Lower leg skin (tissue), 4 donors: ENCODE data around the gene PFDN1. TPM values are rescaled to one million over a fixed set of nuclear protein-coding genes. Genes with fewer than 3 reads are reported as not detected.

Source experiments
- DNase-seq, 2 donors: peaks; one replicate each; pipeline ENCODE4 v3.0.0-alpha.2; 2019; ENCODE audit warnings: low spot score in 2 of 2
- H3K4me3 ChIP-seq: fragments of 200-600 bp; sonication (generic); 2 replicates; pipeline ENCODE4 v1.5.1; 2017; ENCODE audit warnings: mild to moderate bottlenecking, low read depth; ENCODE audit not compliant: poor library complexity, severe bottlenecking
- POLR2A ChIP-seq, 2 donors: fragments of 450-650 bp; IDR thresholded peaks; one replicate each; pipeline ENCODE4 v1.6.1; 2016 to 2017; ENCODE audit warnings: antibody characterized with exemption in 2 of 2, mild to moderate bottlenecking in 1 of 2, moderate library complexity in 1 of 2
- WGBS, 2 donors: methylation state at CpG; one replicate each; pipeline ENCODE4 v1.1.5; 2018; 5-methylcytosine and 5-hydroxymethylcytosine counted together
- intact Hi-C: fragments of 100-400 bp; cut with DNase I; formaldehyde crosslinking; loops from one replicate; pipeline ENCODE4 v1.15.0; 2023; ENCODE audit warnings: low total_unique reads
- total RNA-seq, 4 donors: library from RNA; depleted of rRNA; stranded (reverse); fragments of >200 nt; gene quantifications; one replicate each; pipeline ENCODE4 v1.1.0, GENCODE V29; 2016
- TF ChIP-seq, protein P1 (sequence below), 3 donors: fragments of 450-650 bp; IDR thresholded peaks; one replicate each; pipeline ENCODE4 v1.5.1; 2016; ENCODE audit warnings: antibody characterized with exemption in 3 of 3, mild to moderate bottlenecking in 3 of 3, moderate library complexity in 2 of 3

The PFDN1 gene
- total RNA-seq, 4 donors from 2014 or later, result 43.3 to 78.6 (median 59.7) TPM

DNA sequence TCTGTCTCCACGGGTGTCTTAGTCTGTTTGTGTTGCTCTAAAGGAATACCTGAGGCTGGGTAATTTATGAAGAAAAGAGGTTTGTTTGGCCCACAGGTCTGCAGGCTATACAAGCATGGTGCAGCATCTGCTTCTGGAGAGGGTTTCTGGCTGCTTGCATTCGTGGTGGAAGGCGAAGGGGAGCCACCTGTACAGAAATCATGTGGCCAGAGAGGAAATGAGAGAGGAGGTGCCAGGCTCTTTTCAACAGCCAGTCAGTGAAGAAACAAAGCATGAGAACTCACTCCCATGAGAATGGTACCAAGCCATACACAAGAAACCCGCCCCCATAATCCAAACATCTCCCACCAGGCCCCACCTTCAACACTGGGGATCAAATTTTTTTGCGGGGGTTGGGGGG, 53.4 kb downstream of the PFDN1 start:
- intact Hi-C loops, result no loop called here
- no peak for DNase-seq
- no peak for TF ChIP-seq POLR2A (IDR thresholded peaks at IDR 0.05)
- TF ChIP-seq, protein P1, sequence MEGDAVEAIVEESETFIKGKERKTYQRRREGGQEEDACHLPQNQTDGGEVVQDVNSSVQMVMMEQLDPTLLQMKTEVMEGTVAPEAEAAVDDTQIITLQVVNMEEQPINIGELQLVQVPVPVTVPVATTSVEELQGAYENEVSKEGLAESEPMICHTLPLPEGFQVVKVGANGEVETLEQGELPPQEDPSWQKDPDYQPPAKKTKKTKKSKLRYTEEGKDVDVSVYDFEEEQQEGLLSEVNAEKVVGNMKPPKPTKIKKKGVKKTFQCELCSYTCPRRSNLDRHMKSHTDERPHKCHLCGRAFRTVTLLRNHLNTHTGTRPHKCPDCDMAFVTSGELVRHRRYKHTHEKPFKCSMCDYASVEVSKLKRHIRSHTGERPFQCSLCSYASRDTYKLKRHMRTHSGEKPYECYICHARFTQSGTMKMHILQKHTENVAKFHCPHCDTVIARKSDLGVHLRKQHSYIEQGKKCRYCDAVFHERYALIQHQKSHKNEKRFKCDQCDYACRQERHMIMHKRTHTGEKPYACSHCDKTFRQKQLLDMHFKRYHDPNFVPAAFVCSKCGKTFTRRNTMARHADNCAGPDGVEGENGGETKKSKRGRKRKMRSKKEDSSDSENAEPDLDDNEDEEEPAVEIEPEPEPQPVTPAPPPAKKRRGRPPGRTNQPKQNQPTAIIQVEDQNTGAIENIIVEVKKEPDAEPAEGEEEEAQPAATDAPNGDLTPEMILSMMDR (IDR thresholded peaks at IDR 0.05), result no peak
- 79 to 83% methylated on average over 5 of the region's 5 CpGs for WGBS, 2 donors
- H3K4me3 ChIP-seq, result no peak overlapping the region

DNA sequence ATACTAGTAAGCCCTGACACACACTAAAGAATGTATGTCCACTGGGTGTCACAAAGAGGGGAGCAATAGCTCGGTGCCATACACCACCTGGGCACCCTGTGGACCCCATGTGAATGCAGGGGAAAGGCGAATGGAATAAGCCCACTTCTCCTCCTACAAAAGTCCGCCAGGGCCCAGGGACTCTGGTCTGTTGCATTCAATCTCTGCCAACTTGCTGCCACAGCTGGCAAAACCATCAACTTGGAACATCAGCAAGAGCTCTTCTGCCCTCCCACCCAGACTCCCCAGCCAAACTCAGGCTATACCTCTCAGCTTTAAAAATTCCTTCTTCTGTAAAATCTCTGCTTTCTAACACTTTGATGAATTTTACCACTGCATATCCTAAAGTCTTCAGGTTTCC, 54.5 kb downstream of the PFDN1 start:
- TF ChIP-seq, protein P1 (IDR thresholded peaks at IDR 0.05), result no peak
- no peak for TF ChIP-seq POLR2A (IDR thresholded peaks at IDR 0.05)
- DNase-seq, result no peak
- intact Hi-C loops, result no loop called here
- WGBS, 2 donors, result 57 to 88% methylated on average over 3 of the region's 3 CpGs
- H3K4me3 ChIP-seq, result no peak overlapping the region

DNA sequence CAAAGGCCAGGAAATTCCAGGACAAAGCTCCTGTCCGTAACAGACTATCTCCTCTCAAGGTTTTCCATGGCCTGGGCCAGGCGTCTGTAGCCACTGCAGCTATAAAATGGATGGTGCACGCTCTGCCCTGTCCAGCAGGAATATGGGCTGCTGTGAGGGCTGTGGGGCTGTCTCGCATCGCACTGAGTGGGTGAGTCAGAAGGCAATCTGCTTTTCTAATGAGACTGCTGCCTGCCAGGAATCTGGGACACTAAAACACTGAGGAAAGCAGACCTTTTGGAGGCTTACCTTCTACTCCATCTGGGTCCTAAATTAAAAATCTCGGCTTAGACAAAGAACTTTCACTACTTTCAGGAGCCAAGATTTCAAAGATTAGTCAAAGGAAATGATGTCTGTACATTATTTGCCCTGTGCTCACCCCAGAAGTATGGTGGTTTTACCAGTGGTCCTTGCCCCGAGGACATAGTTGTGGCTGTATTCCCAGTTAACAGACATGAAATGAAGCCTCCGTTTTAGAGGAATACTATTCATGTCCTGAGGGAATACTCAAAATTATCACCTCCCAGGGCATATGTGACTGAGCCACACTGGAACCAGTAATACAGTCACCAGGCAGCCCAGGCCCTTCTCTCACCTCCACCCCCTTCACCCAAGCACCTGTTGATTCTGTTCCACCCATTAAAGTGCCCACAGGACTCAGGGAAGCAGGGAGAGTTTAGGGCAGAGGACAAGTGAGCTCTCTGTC, 56.4 kb downstream of the PFDN1 start:
- no peak for DNase-seq
- no peak overlapping the region for H3K4me3 ChIP-seq
- intact Hi-C loops, result no loop called here
- WGBS, 2 donors, result 41 to 65% methylated on average over 8 of the region's 8 CpGs
- no peak for TF ChIP-seq POLR2A (IDR thresholded peaks at IDR 0.05)
- TF ChIP-seq, protein P1 (IDR thresholded peaks at IDR 0.05), result no peak

DNA sequence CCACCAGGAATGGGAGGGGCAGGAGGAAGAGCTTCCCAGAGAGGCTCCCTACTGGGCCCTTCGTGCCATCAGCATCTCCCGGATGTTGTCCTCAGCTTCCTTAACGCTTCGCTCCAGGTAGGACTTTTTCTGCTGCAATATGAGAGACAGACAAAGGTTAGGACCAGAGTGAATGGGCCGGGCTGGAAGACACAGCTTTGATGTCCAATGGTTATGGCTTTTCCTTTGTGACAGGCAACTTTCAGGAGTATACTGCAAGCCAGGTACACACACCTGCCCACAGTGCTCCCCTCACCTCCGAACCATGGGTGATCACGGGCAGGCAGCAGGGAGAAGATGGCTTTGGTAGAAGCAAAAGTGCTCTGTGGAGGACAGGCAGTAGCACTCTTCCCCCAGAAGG, 57.0 kb downstream of the PFDN1 start:
- no peak for DNase-seq
- WGBS, 2 donors, result 86 to 89% methylated on average over 7 of the region's 7 CpGs
- intact Hi-C loops, result no loop called here
- TF ChIP-seq POLR2A (IDR thresholded peaks at IDR 0.05), result no peak
- no peak overlapping the region for H3K4me3 ChIP-seq

DNA sequence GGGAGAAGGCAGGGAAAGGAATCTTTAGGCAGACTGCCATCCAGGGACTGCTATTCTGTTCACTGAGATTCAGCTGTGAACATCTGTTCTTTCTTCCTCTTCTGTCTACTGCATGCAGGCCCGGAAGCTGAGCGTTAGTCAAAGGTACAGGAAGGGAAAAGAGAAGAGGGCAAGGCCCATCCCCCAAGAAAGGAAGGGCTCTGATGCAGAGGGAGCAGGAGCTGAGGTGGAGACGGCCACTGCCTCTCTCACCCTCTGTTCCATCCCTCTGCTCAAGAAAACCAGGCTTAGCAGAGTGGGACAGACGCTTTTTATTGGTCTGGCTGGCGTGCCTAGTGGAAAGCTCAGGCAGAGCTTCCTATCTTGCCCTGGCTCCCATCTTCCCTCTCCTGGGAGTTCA, 57.6 kb downstream of the PFDN1 start:
- no peak overlapping the region for H3K4me3 ChIP-seq
- intact Hi-C loops, result no loop called here
- TF ChIP-seq, protein P1 (IDR thresholded peaks at IDR 0.05), result no peak
- no peak for TF ChIP-seq POLR2A (IDR thresholded peaks at IDR 0.05)
- DNase-seq, result no peak
- 79 to 85% methylated on average over 5 of the region's 5 CpGs for WGBS, 2 donors

DNA sequence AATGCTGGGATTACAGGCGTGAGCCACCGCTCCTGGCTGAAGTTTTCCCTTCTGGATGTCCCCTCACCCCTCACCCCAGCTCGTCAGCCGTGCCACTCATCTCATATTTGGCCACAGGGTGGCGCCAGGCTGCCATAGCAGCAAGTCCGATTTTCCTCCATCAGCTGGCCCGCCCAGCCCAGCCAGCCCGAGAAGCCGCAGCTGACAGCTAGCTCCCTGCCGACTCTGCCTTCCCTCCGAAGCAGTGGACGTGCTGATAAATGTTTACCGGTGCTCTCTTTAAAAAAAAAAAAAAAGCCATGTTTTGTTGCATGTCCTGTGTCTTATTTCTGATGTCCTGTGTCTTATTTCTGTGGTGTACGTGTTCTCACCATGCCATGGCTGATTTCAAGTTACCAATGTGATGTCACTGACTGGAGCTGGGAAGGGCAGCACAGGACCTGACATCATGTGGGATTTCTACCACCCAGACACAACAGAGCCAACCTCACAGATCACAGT, 58.3 kb downstream of the PFDN1 start:
- intact Hi-C loops, result loop anchor here (5.0 kb wide), 1 partner anchor 108 kb away; no protein-coding TSS in a partner anchor
- WGBS, 2 donors, result 11 to 16% methylated on average over 14 of the region's 14 CpGs
- TF ChIP-seq, protein P1 (IDR thresholded peaks at IDR 0.05), result peak in 1 of 3 donors; percentile 82
- TF ChIP-seq POLR2A (IDR thresholded peaks at IDR 0.05), result no peak
- H3K4me3 ChIP-seq, result no peak overlapping the region
- peak; percentile 85 to 98 for DNase-seq
